ENCODE data around the gene PPP6R2.

GRCh38 chr22:50298937-50299784 is 44.0 kb upstream of the PPP6R2 start:
- TF ChIP-seq CTCF (conservative IDR thresholded peaks at IDR 0.05 in 1 of 2, IDR thresholded peaks at IDR 0.05 in 1 of 2; ENCODE audit: low read depth in 1 of 2, low read length in 2 of 2) = no peak
- TF ChIP-seq EZH2 (IDR thresholded peaks at IDR 0.05; ENCODE audit: low read length, missing control alignments) = no peak
